Measurements from ENCODE around the gene CNIH3.

Gene CNIH3

GRCh38 chr1:224629965-224630364, 13.8 kb downstream of the CNIH3 start:
- H3K27ac ChIP-seq (ENCODE audit: low read depth, low read length): no peak overlapping the region
- H3K27me3 ChIP-seq (ENCODE audit: insufficient read depth, low read length): no peaks in the 10 kb centered on the region
- no peaks in the 10 kb centered on the region for H3K36me3 ChIP-seq (ENCODE audit: insufficient read depth, low read length)
- H3K4me1 ChIP-seq (ENCODE audit: control insufficient read depth, insufficient read depth, low read length, unreplicated experiment): peaks cover 18% of the 10 kb centered on the region
- H2AFZ ChIP-seq (ENCODE audit: low read length, unreplicated experiment): no peak overlapping the region
- H3K79me2 ChIP-seq (ENCODE audit: control insufficient read depth, insufficient read depth, low read length, unreplicated experiment): no peaks in the 10 kb centered on the region
- no peak overlapping the region for H3K4me3 ChIP-seq (ENCODE audit: low read depth, low read length)

GRCh38 chr1:224631462-224632115, 15.5 kb downstream of the CNIH3 start:
- Histone ChIP-seq H3K4me3 (ENCODE audit: low read depth, low read length) (no peak overlapping the region), H2AFZ (ENCODE audit: low read length, unreplicated experiment) (no peak overlapping the region), H3K4me1 (ENCODE audit: control insufficient read depth, insufficient read depth, low read length, unreplicated experiment) (peaks cover 26% of the 10 kb centered on the region), H3K27ac (ENCODE audit: low read depth, low read length) (no peak overlapping the region), H3K79me2 (ENCODE audit: control insufficient read depth, insufficient read depth, low read length, unreplicated experiment) (no peaks in the 10 kb centered on the region), H3K27me3 (ENCODE audit: insufficient read depth, low read length) (no peaks in the 10 kb centered on the region), H3K36me3 (ENCODE audit: insufficient read depth, low read length) (no peaks in the 10 kb centered on the region)

- Histone ChIP-seq H3K79me2 (ENCODE audit: control insufficient read depth, insufficient read depth, low read length, unreplicated experiment) (no peaks in the 10 kb centered on the region), H3K27me3 (ENCODE audit: insufficient read depth, low read length) (no peaks in the 10 kb centered on the region), H3K36me3 (ENCODE audit: insufficient read depth, low read length) (no peaks in the 10 kb centered on the region), H2AFZ (ENCODE audit: low read length, unreplicated experiment) (no peak overlapping the region), H3K4me3 (ENCODE audit: low read depth, low read length) (no peak overlapping the region), H3K4me1 (ENCODE audit: control insufficient read depth, insufficient read depth, low read length, unreplicated experiment) (peaks cover 28% of the 10 kb centered on the region), H3K27ac (ENCODE audit: low read depth, low read length) (no peak overlapping the region; the same call in 1 of the 2 replicates)
Observed at GRCh38 chr1:224632381-224632871, 16.3 kb downstream of the CNIH3 start.

GRCh38 chr1:224632921-224633321, 16.8 kb downstream of the CNIH3 start:
- no peak overlapping the region for H2AFZ ChIP-seq (ENCODE audit: low read length, unreplicated experiment)
- H3K36me3 ChIP-seq (ENCODE audit: insufficient read depth, low read length): no peaks in the 10 kb centered on the region
- H3K4me1 ChIP-seq (ENCODE audit: control insufficient read depth, insufficient read depth, low read length, unreplicated experiment): peaks cover 33% of the 10 kb centered on the region
- no peaks in the 10 kb centered on the region for H3K79me2 ChIP-seq (ENCODE audit: control insufficient read depth, insufficient read depth, low read length, unreplicated experiment)
- H3K27ac ChIP-seq (ENCODE audit: low read depth, low read length): no peak overlapping the region
- H3K4me3 ChIP-seq (ENCODE audit: low read depth, low read length): no peak overlapping the region
- no peaks in the 10 kb centered on the region for H3K27me3 ChIP-seq (ENCODE audit: insufficient read depth, low read length)

GRCh38 chr1:224635356-224635755, 19.2 kb downstream of the CNIH3 start:
- Histone ChIP-seq H3K4me3 (ENCODE audit: low read depth, low read length) (no peak overlapping the region), H3K27ac (ENCODE audit: low read depth, low read length) (no peak overlapping the region; the same call in 1 of the 2 replicates), H3K27me3 (ENCODE audit: insufficient read depth, low read length) (no peaks in the 10 kb centered on the region), H2AFZ (ENCODE audit: low read length, unreplicated experiment) (no peak overlapping the region), H3K36me3 (ENCODE audit: insufficient read depth, low read length) (no peaks in the 10 kb centered on the region), H3K79me2 (ENCODE audit: control insufficient read depth, insufficient read depth, low read length, unreplicated experiment) (no peaks in the 10 kb centered on the region), H3K4me1 (ENCODE audit: control insufficient read depth, insufficient read depth, low read length, unreplicated experiment) (peaks cover 34% of the 10 kb centered on the region)

GRCh38 chr1:224637515-224637914, 21.4 kb downstream of the CNIH3 start:
- Histone ChIP-seq H3K27me3 (ENCODE audit: insufficient read depth, low read length) (no peaks in the 10 kb centered on the region), H3K27ac (ENCODE audit: low read depth, low read length) (no peak overlapping the region), H3K4me3 (ENCODE audit: low read depth, low read length) (no peak overlapping the region), H3K4me1 (ENCODE audit: control insufficient read depth, insufficient read depth, low read length, unreplicated experiment) (peaks cover 28% of the 10 kb centered on the region), H3K79me2 (ENCODE audit: control insufficient read depth, insufficient read depth, low read length, unreplicated experiment) (no peaks in the 10 kb centered on the region), H3K36me3 (ENCODE audit: insufficient read depth, low read length) (no peaks in the 10 kb centered on the region), H2AFZ (ENCODE audit: low read length, unreplicated experiment) (no peak overlapping the region)

- Histone ChIP-seq H3K79me2 (ENCODE audit: control insufficient read depth, insufficient read depth, low read length, unreplicated experiment) (no peaks in the 10 kb centered on the region), H3K4me1 (ENCODE audit: control insufficient read depth, insufficient read depth, low read length, unreplicated experiment) (peaks cover 24% of the 10 kb centered on the region), H2AFZ (ENCODE audit: low read length, unreplicated experiment) (no peak overlapping the region), H3K36me3 (ENCODE audit: insufficient read depth, low read length) (no peaks in the 10 kb centered on the region), H3K27ac (ENCODE audit: low read depth, low read length) (no peak overlapping the region), H3K27me3 (ENCODE audit: insufficient read depth, low read length) (no peaks in the 10 kb centered on the region), H3K4me3 (ENCODE audit: low read depth, low read length) (no peak overlapping the region)
Observed at GRCh38 chr1:224637936-224638335, 21.8 kb downstream of the CNIH3 start.

GRCh38 chr1:224639426-224639975, 23.4 kb downstream of the CNIH3 start:
- Histone ChIP-seq H3K36me3 (ENCODE audit: insufficient read depth, low read length) (no peaks in the 10 kb centered on the region), H3K27me3 (ENCODE audit: insufficient read depth, low read length) (no peaks in the 10 kb centered on the region), H3K79me2 (ENCODE audit: control insufficient read depth, insufficient read depth, low read length, unreplicated experiment) (no peaks in the 10 kb centered on the region), H3K4me1 (ENCODE audit: control insufficient read depth, insufficient read depth, low read length, unreplicated experiment) (peaks cover 24% of the 10 kb centered on the region), H3K27ac (ENCODE audit: low read depth, low read length) (no peak overlapping the region), H2AFZ (ENCODE audit: low read length, unreplicated experiment) (no peak overlapping the region), H3K4me3 (ENCODE audit: low read depth, low read length) (no peak overlapping the region)

GRCh38 chr1:224640018-224640417, 23.9 kb downstream of the CNIH3 start:
- H3K27ac ChIP-seq (ENCODE audit: low read depth, low read length): no peak overlapping the region
- H3K79me2 ChIP-seq (ENCODE audit: control insufficient read depth, insufficient read depth, low read length, unreplicated experiment): no peaks in the 10 kb centered on the region
- H2AFZ ChIP-seq (ENCODE audit: low read length, unreplicated experiment): no peak overlapping the region
- peaks cover 19% of the 10 kb centered on the region for H3K4me1 ChIP-seq (ENCODE audit: control insufficient read depth, insufficient read depth, low read length, unreplicated experiment)
- no peak overlapping the region for H3K4me3 ChIP-seq (ENCODE audit: low read depth, low read length)
- no peaks in the 10 kb centered on the region for H3K27me3 ChIP-seq (ENCODE audit: insufficient read depth, low read length)
- H3K36me3 ChIP-seq (ENCODE audit: insufficient read depth, low read length): no peaks in the 10 kb centered on the region

- no peak overlapping the region for H2AFZ ChIP-seq (ENCODE audit: low read length, unreplicated experiment)
- H3K36me3 ChIP-seq (ENCODE audit: insufficient read depth, low read length): no peaks in the 10 kb centered on the region
- no peaks in the 10 kb centered on the region for H3K79me2 ChIP-seq (ENCODE audit: control insufficient read depth, insufficient read depth, low read length, unreplicated experiment)
- H3K27ac ChIP-seq (ENCODE audit: low read depth, low read length): no peak overlapping the region
- no peaks in the 10 kb centered on the region for H3K27me3 ChIP-seq (ENCODE audit: insufficient read depth, low read length)
- peaks cover 13% of the 10 kb centered on the region for H3K4me1 ChIP-seq (ENCODE audit: control insufficient read depth, insufficient read depth, low read length, unreplicated experiment)
- no peak overlapping the region for H3K4me3 ChIP-seq (ENCODE audit: low read depth, low read length)
Observed at GRCh38 chr1:224640587-224640986, 24.5 kb downstream of the CNIH3 start.

- Histone ChIP-seq H2AFZ (ENCODE audit: low read length, unreplicated experiment) (no peak overlapping the region), H3K4me3 (ENCODE audit: low read depth, low read length) (no peak overlapping the region), H3K4me1 (ENCODE audit: control insufficient read depth, insufficient read depth, low read length, unreplicated experiment) (peaks cover 11% of the 10 kb centered on the region), H3K27me3 (ENCODE audit: insufficient read depth, low read length) (no peaks in the 10 kb centered on the region), H3K27ac (ENCODE audit: low read depth, low read length) (no peak overlapping the region), H3K79me2 (ENCODE audit: control insufficient read depth, insufficient read depth, low read length, unreplicated experiment) (no peaks in the 10 kb centered on the region), H3K36me3 (ENCODE audit: insufficient read depth, low read length) (no peaks in the 10 kb centered on the region)
Observed at GRCh38 chr1:224641030-224641429, 24.9 kb downstream of the CNIH3 start.
